DMS 273 (cell line): ENCODE results near the gene RTL5.

Source experiments
- DNase-seq: peaks from one replicate; lab custom pipeline; 2025; ENCODE audit not compliant: unreplicated experiment; lab: John Stamatoyannopoulos, UW

Gene RTL5

GRCh38 chrX:72079607-72080006 is 52.1 kb downstream of the RTL5 start:
- no peak for DNase-seq

GRCh38 chrX:72078411-72078810 is 53.3 kb downstream of the RTL5 start:
- no peak for DNase-seq
